ENCODE measurements around the gene CMTM8. TPM values are rescaled to one million over a fixed set of nuclear protein-coding genes. Genes with fewer than 3 reads are reported as not detected.

Gene CMTM8
- total RNA-seq, 1 donor from 2014 or later = 5.1 TPM

- Mint-ChIP-seq H3K4me3 (no peak overlapping the region), H3K36me3 (no peaks in the 10 kb centered on the region), H3K27me3 (ENCODE audit: low read depth) (no peaks in the 10 kb centered on the region), H3K9me3 (no peaks in the 10 kb centered on the region), H3K4me1 (peaks cover 31% of the 10 kb centered on the region), H3K27ac (no peak overlapping the region)
- no peak for TF ChIP-seq CTCF (IDR thresholded peaks at IDR 0.05; ENCODE audit: unreplicated experiment)
- DNase-seq (ENCODE audit: low spot score in 2 of 2, unreplicated experiment in 2 of 2) = no peak
Measured at GRCh38 chr3:32352563-32352962, 114.1 kb downstream of the CMTM8 start.

GRCh38 chr3:32353351-32353750 is 114.9 kb downstream of the CMTM8 start:
- Mint-ChIP-seq H3K4me1 (peaks cover 28% of the 10 kb centered on the region), H3K27me3 (ENCODE audit: low read depth) (no peaks in the 10 kb centered on the region), H3K4me3 (no peak overlapping the region), H3K36me3 (no peaks in the 10 kb centered on the region), H3K9me3 (no peaks in the 10 kb centered on the region), H3K27ac (no peak overlapping the region)
- no peak for DNase-seq (ENCODE audit: low spot score in 2 of 2, unreplicated experiment in 2 of 2)
- no peak for TF ChIP-seq CTCF (IDR thresholded peaks at IDR 0.05; ENCODE audit: unreplicated experiment)

GRCh38 chr3:32354362-32354778 is 115.9 kb downstream of the CMTM8 start:
- H3K4me3 Mint-ChIP-seq = no peak overlapping the region
- H3K27me3 Mint-ChIP-seq (ENCODE audit: low read depth) = no peaks in the 10 kb centered on the region
- no peak for TF ChIP-seq CTCF (IDR thresholded peaks at IDR 0.05; ENCODE audit: unreplicated experiment)
- peaks cover 28% of the 10 kb centered on the region for H3K4me1 Mint-ChIP-seq
- DNase-seq (ENCODE audit: low spot score in 2 of 2, unreplicated experiment in 2 of 2) = no peak
- H3K27ac Mint-ChIP-seq = peak overlapping the region; percentile 39
- H3K9me3 Mint-ChIP-seq = no peaks in the 10 kb centered on the region
- no peaks in the 10 kb centered on the region for H3K36me3 Mint-ChIP-seq

GRCh38 chr3:32355751-32356291 is 117.3 kb downstream of the CMTM8 start:
- Mint-ChIP-seq H3K27me3 (ENCODE audit: low read depth) (no peaks in the 10 kb centered on the region), H3K4me3 (no peak overlapping the region), H3K27ac (no peak overlapping the region), H3K9me3 (no peaks in the 10 kb centered on the region), H3K36me3 (no peaks in the 10 kb centered on the region), H3K4me1 (peaks cover 31% of the 10 kb centered on the region)
- no peak for DNase-seq (ENCODE audit: low spot score in 2 of 2, unreplicated experiment in 2 of 2)
- TF ChIP-seq CTCF (IDR thresholded peaks at IDR 0.05; ENCODE audit: unreplicated experiment) = no peak

- Mint-ChIP-seq H3K4me1 (peaks cover 11% of the 10 kb centered on the region), H3K36me3 (no peaks in the 10 kb centered on the region), H3K27me3 (ENCODE audit: low read depth) (no peaks in the 10 kb centered on the region), H3K4me3 (no peak overlapping the region), H3K27ac (no peak overlapping the region), H3K9me3 (no peaks in the 10 kb centered on the region)
- TF ChIP-seq CTCF (IDR thresholded peaks at IDR 0.05; ENCODE audit: unreplicated experiment) = no peak
- no peak for DNase-seq (ENCODE audit: low spot score in 2 of 2, unreplicated experiment in 2 of 2)
Measured at GRCh38 chr3:32359766-32360492, 121.4 kb downstream of the CMTM8 start.
